Measurements from ENCODE around the gene ZSCAN10. TPM values are rescaled to one million over a fixed set of nuclear protein-coding genes. Genes with fewer than 3 reads are reported as not detected.

Gene ZSCAN10
- total and polyA plus RNA-seq, 7 donors = not detected

- Histone ChIP-seq H3K27ac (no peak overlapping the region), H3K27me3 (peaks cover 6 to 38% (median 31%) of the 10 kb centered on the region in 3 donors), H3K36me3 (no peaks in the 10 kb centered on the region), H3K4me1 (peaks cover 0 to 11% (median 7%) of the 10 kb centered on the region in 4 donors), H3K9me3 (no peaks in the 10 kb centered on the region), H3K4me3 (no peak overlapping the region)
- intact Hi-C loops (cut with DNase I) = no loop called here
- 6 to 18% methylated on average over 4 of the region's 4 CpGs for WGBS, 2 donors
- DNase-seq = no peak
- no peak for TF ChIP-seq POLR2AphosphoS5 (IDR thresholded peaks at IDR 0.05)
- TF ChIP-seq CTCF (IDR thresholded peaks at IDR 0.05) = no peak
- no peak for TF ChIP-seq POLR2A (IDR thresholded peaks at IDR 0.05)
- TF ChIP-seq EP300 (IDR thresholded peaks at IDR 0.05) = no peak
Measured at GRCh38 chr16:3095869-3096268, 3.2 kb downstream of the ZSCAN10 start.

- TF ChIP-seq POLR2A (IDR thresholded peaks at IDR 0.05) = no peak
- TF ChIP-seq CTCF (IDR thresholded peaks at IDR 0.05) = peak in 2 of 4 experiments; percentile 18 to 28
- 72 to 88% methylated on average over 22 of the region's 22 CpGs for WGBS, 2 donors
- no peak overlapping the region for H3K27ac ChIP-seq
- H3K4me1 ChIP-seq = no peaks in the 10 kb centered on the region
- intact Hi-C loops (cut with DNase I) = no loop called here
- no peaks in the 10 kb centered on the region for H3K36me3 ChIP-seq
- no peaks in the 10 kb centered on the region for H3K9me3 ChIP-seq
- H3K27me3 ChIP-seq = peaks cover 5 to 24% (median 20%) of the 10 kb centered on the region in 3 donors
- DNase-seq = no peak
- no peak overlapping the region for H3K4me3 ChIP-seq
Measured at GRCh38 chr16:3094289-3095027, 4.6 kb downstream of the ZSCAN10 start.

- no peak overlapping the region for H3K4me3 ChIP-seq
- TF ChIP-seq EP300 (IDR thresholded peaks at IDR 0.05) = no peak
- TF ChIP-seq POLR2AphosphoS5 (IDR thresholded peaks at IDR 0.05) = no peak
- TF ChIP-seq CTCF (IDR thresholded peaks at IDR 0.05) = no peak
- TF ChIP-seq POLR2A (IDR thresholded peaks at IDR 0.05) = no peak
- no peak overlapping the region for H3K27ac ChIP-seq
- H3K36me3 ChIP-seq = no peaks in the 10 kb centered on the region
- no peak for DNase-seq
- peaks cover 0 to 13% (median 13%) of the 10 kb centered on the region in 3 donors for H3K27me3 ChIP-seq
- intact Hi-C loops (cut with DNase I) = no loop called here
- no peaks in the 10 kb centered on the region for H3K4me1 ChIP-seq
- H3K9me3 ChIP-seq = no peaks in the 10 kb centered on the region
- 64 to 77% methylated on average over 20 of the region's 20 CpGs for WGBS, 2 donors
Measured at GRCh38 chr16:3092501-3092941, 6.6 kb downstream of the ZSCAN10 start.

DNA sequence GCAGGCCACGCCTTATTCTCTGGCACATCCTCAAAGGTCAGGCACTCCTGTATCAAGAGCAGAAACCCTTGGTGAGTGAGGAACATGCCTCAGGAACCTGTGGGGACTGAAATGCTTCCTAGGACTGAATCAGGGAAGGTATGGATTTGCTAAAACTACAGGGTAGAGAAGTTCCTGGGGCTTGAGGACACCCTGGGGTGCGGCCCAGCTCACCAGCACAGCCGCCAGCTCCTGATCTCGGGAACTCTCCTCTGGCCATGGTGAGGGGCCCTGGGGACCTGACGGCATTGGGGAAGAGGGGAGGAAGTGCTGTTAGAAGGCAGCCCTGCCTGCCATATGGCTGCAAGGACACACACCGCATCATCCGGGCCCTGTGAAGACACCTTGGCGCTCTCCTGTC, 7.5 kb downstream of the ZSCAN10 start:
- Histone ChIP-seq H3K9me3 (no peaks in the 10 kb centered on the region), H3K36me3 (no peaks in the 10 kb centered on the region), H3K27me3 (peaks cover 0 to 13% (median 13%) of the 10 kb centered on the region in 3 donors), H3K4me1 (no peaks in the 10 kb centered on the region), H3K27ac (no peak overlapping the region), H3K4me3 (no peak overlapping the region)
- no peak for DNase-seq
- WGBS, 2 donors = 85 to 87% methylated on average over 8 of the region's 8 CpGs
- no peak for TF ChIP-seq CTCF (IDR thresholded peaks at IDR 0.05)
- no peak for TF ChIP-seq EP300 (IDR thresholded peaks at IDR 0.05)
- no peak for TF ChIP-seq POLR2AphosphoS5 (IDR thresholded peaks at IDR 0.05)
- no peak for TF ChIP-seq POLR2A (IDR thresholded peaks at IDR 0.05)
- intact Hi-C loops (cut with DNase I) = no loop called here

Measured in sigmoid colon (tissue), 7 donors.